ENCODE data around the gene VWA2. TPM values are rescaled to one million over a fixed set of nuclear protein-coding genes. Genes with fewer than 3 reads are reported as not detected.

Gene VWA2
- total and polyA plus RNA-seq, 2 donors (not counting 3 experiments of a cell fraction or from before 2014, with no cell fraction given): not detected

DNA sequence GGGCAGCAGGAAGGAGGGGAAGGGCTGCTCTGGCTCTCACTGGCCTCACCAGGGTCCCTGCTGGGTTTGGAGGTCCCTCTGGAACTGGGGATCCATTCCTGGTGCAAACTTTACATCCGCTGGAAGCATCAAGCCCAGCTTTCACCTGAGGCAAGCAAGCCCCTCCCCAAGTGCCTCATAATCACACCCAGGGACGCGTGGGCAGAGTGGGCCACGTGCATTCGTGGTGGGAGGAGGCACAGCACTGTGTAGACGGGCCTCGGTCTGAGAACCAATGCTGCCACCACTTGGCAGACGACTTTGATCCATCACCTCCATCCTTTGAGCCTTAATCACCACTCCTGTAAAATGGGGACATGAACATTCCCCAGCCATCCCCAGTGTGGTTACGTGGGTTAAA lies 74.1 kb downstream of the VWA2 start:
- dilution Hi-C loops (cut with MboI; ENCODE audit: extremely low pct_ligation_motif_present, low sequenced_read_pairs): no loop called here
- Histone ChIP-seq H3K79me2 (ENCODE audit: control insufficient read depth, insufficient read depth, low read length) (no peaks in the 10 kb centered on the region), H4K20me1 (replicated peaks; ENCODE audit: control insufficient read depth, extremely low read depth, insufficient read depth, low read length) (no peaks in the 10 kb centered on the region), H3K36me3 (ENCODE audit: control insufficient read depth in 2 of 2, extremely low read depth in 1 of 2, insufficient read depth in 2 of 2, low read length in 2 of 2) (no peaks in the 10 kb centered on the region), H3K27me3 (ENCODE audit: control insufficient read depth in 2 of 2, insufficient read depth in 2 of 2, low read length in 2 of 2) (peaks cover 2 to 5% of the 10 kb centered on the region in 2 experiments), H3K4me3 (replicated peaks in 1 of 3; ENCODE audit: insufficient read depth in 1 of 3, low read depth in 1 of 3, low read length in 3 of 3) (no peak overlapping the region), H2AFZ (ENCODE audit: low read depth, low read length) (no peak overlapping the region), H3K9me3 (replicated peaks; ENCODE audit: control insufficient read depth, insufficient read depth, low read length) (no peaks in the 10 kb centered on the region), H3K27ac (ENCODE audit: insufficient read depth, low read depth, low read length) (no peak overlapping the region), H3K9ac (replicated peaks; ENCODE audit: extremely low read depth, insufficient read depth, low read length) (no peak overlapping the region), H3K9me1 (replicated peaks; ENCODE audit: control insufficient read depth, extremely low read depth, insufficient read depth, low read length) (no peaks in the 10 kb centered on the region), H3K4me1 (ENCODE audit: control insufficient read depth, extremely low read depth, insufficient read depth, low read length) (no peaks in the 10 kb centered on the region), H3K4me2 (ENCODE audit: insufficient read depth, low read length) (no peak overlapping the region)
- DNase-seq (ENCODE audit: low read depth, low spot score) (no peak), FAIRE-seq (no peak)
- intact Hi-C loops (cut with micrococcal nuclease): no loop called here
- TF ChIP-seq, protein P1, sequence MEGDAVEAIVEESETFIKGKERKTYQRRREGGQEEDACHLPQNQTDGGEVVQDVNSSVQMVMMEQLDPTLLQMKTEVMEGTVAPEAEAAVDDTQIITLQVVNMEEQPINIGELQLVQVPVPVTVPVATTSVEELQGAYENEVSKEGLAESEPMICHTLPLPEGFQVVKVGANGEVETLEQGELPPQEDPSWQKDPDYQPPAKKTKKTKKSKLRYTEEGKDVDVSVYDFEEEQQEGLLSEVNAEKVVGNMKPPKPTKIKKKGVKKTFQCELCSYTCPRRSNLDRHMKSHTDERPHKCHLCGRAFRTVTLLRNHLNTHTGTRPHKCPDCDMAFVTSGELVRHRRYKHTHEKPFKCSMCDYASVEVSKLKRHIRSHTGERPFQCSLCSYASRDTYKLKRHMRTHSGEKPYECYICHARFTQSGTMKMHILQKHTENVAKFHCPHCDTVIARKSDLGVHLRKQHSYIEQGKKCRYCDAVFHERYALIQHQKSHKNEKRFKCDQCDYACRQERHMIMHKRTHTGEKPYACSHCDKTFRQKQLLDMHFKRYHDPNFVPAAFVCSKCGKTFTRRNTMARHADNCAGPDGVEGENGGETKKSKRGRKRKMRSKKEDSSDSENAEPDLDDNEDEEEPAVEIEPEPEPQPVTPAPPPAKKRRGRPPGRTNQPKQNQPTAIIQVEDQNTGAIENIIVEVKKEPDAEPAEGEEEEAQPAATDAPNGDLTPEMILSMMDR (IDR thresholded peaks at IDR 0.05; ENCODE audit: extremely low read depth in 1 of 2, insufficient read depth in 1 of 2, low read depth in 1 of 2, low read length in 2 of 2): no peak
- TF ChIP-seq MYC (IDR thresholded peaks at IDR 0.05; ENCODE audit: low read depth, low read length) (no peak), POLR2AphosphoS5 (IDR thresholded peaks at IDR 0.05; ENCODE audit: insufficient read depth, low read depth, low read length) (no peak), GATA2 (IDR thresholded peaks at IDR 0.05; ENCODE audit: insufficient read depth, insufficient read length, low read depth, low read length) (no peak), JUN (IDR thresholded peaks at IDR 0.05; ENCODE audit: borderline replicate concordance, insufficient read depth, insufficient read length, low read depth) (no peak), EZH2 (IDR thresholded peaks at IDR 0.05; ENCODE audit: borderline replicate concordance, low read depth, low read length, severe bottlenecking) (no peak), FOS (IDR thresholded peaks at IDR 0.05; ENCODE audit: borderline replicate concordance, insufficient read depth, low read length) (no peak), POLR2A (IDR thresholded peaks at IDR 0.05; ENCODE audit: low read depth, low read length) (no peak), MAX (IDR thresholded peaks at IDR 0.05; ENCODE audit: insufficient read depth, insufficient read length) (no peak)
- no TSS peak for BruUV-seq (replicated peaks)
- POLR2A ChIA-PET: no interaction called here
- CTCF ChIA-PET: interaction anchor here (1.2 to 2.2 kb wide), 2 partner anchors 9 to 133 kb away, joined by 3 to 6 read pairs; no protein-coding TSS in a partner anchor
